MCF 10A (cell line): ENCODE results near the gene FOLR2. TPM values are rescaled to one million over a fixed set of nuclear protein-coding genes. Genes with fewer than 3 reads are reported as not detected.

Experiments
- BruUV-seq: library from RNA; stranded (reverse); fragments of 400-500 nt; replicated peaks from 2 replicates; lab custom pipeline; 2021; lab: Mats Ljungman, UMichigan
- CTCF ChIA-PET: fragments of 300-600 bp; sonication (Branson Sonifier 250); formaldehyde crosslinking; extraction: SDS; loops from one replicate; lab custom pipeline; 2021; ENCODE audit warnings: antibody characterized with exemption, inconsistent platforms; lab: Yijun Ruan, JAX
- POLR2A ChIA-PET: fragments of 300-600, 350-650 bp; sonication (Branson Sonifier 250); formaldehyde crosslinking; extraction: SDS; loops from one replicate; lab custom pipeline; 2020; ENCODE audit warnings: antibody characterized with exemption, inconsistent platforms; lab: Yijun Ruan, JAX
- DNase-seq: peaks from one replicate; pipeline ENCODE4 v3.0.0-alpha.2; 2018; ENCODE audit not compliant: unreplicated experiment
- H3K27ac Mint-ChIP-seq: one replicate; pipeline ENCODE4 v1.8.0; 2022; ENCODE audit warnings: mild to moderate bottlenecking, low read depth, mixed read lengths; ENCODE audit not compliant: unreplicated experiment
- H3K27me3 Mint-ChIP-seq: one replicate; pipeline ENCODE4 v1.8.0; 2022; ENCODE audit warnings: mixed read lengths; ENCODE audit not compliant: insufficient read depth, unreplicated experiment
- H3K36me3 Mint-ChIP-seq: one replicate; pipeline ENCODE4 v1.8.0; 2022; ENCODE audit warnings: mild to moderate bottlenecking, moderate library complexity, mixed read lengths; ENCODE audit not compliant: insufficient read depth, unreplicated experiment
- H3K4me1 Mint-ChIP-seq: one replicate; pipeline ENCODE4 v1.8.0; 2022; ENCODE audit warnings: mixed read lengths; ENCODE audit not compliant: insufficient read depth, unreplicated experiment
- H3K4me3 Mint-ChIP-seq: one replicate; pipeline ENCODE4 v1.8.0; 2022; ENCODE audit warnings: mild to moderate bottlenecking, moderate library complexity, mixed read lengths; ENCODE audit not compliant: unreplicated experiment
- H3K9me3 Mint-ChIP-seq: one replicate; pipeline ENCODE4 v1.8.0; 2022; ENCODE audit warnings: mixed read lengths; ENCODE audit not compliant: unreplicated experiment
- intact Hi-C: fragments of 100-400 bp; cut with micrococcal nuclease; formaldehyde crosslinking; loops from 2 replicates; pipeline ENCODE4 v1.14.1; 2022
- total RNA-seq: library from RNA; stranded (reverse); gene quantifications from 2 replicates; pipeline ENCODE4 v1.2.3, GENCODE V29; 2022
- TF ChIP-seq, protein P1 (sequence below): fragments of 200-600 bp; IDR thresholded peaks from one replicate; pipeline ENCODE4 v1.8.0; 2022; ENCODE audit warnings: antibody characterized with exemption, mild to moderate bottlenecking; ENCODE audit not compliant: unreplicated experiment

FOLR2 gene
- total RNA-seq, 1 experiment from 2014 or later: not detected

DNA sequence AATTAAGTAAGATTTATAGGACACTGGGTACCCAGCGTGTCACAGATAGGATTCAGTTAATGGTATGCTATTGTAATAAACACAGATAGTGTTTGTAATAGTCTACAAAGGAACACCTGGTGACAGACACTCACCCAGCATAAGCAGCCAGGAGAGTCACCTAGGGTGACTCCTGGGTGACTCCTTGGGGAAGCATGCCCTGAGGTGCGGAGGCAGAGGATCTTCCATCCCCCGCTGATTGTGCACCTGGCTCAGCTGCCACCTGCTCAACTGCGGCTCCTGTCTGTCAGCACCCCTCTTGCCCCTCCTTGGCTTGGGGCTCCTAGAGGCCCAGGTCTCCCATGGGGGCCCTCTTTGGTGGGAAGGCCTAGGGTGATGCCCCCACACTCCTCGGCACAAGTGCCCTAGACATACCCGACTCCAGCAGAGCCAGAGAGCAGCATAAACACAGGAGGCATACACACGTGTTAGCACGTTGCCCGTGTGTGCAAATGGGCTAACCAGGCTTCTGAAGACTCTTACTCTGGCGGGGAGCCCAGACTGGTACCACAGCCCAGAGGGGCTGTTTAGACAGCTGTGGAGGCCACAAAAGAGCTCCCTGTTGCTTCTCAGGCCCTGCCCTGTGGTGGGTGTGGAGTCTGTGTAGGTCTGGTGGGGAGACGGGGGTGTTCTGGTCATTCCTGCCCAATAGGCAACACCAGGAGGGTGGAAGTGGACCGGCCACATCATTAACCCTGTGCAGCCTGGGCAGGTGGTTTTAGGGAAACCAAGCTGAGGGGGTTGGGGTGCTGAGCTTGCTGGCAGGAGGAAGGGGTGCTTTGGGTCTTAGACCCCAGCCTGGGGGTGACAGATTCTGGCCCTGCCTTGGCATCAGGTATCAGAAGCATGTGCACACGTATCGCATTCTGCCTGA is 11.0 kb downstream of the FOLR2 start:
- no peak overlapping the region for H3K27ac Mint-ChIP-seq
- ChIA-PET CTCF (interaction anchor here (1.1 to 1.9 kb wide), 3 partner anchors 21 to 203 kb away, joined by 3 to 10 read pairs (median 4); no protein-coding TSS in a partner anchor), POLR2A (no interaction called here)
- H3K9me3 Mint-ChIP-seq: no peaks in the 10 kb centered on the region
- peaks cover 44% of the 10 kb centered on the region for H3K36me3 Mint-ChIP-seq
- H3K4me3 Mint-ChIP-seq: no peak overlapping the region
- peaks cover 8% of the 10 kb centered on the region for H3K4me1 Mint-ChIP-seq
- no TSS peak for BruUV-seq
- H3K27me3 Mint-ChIP-seq: no peaks in the 10 kb centered on the region
- DNase-seq: no peak
- TF ChIP-seq, protein P1, sequence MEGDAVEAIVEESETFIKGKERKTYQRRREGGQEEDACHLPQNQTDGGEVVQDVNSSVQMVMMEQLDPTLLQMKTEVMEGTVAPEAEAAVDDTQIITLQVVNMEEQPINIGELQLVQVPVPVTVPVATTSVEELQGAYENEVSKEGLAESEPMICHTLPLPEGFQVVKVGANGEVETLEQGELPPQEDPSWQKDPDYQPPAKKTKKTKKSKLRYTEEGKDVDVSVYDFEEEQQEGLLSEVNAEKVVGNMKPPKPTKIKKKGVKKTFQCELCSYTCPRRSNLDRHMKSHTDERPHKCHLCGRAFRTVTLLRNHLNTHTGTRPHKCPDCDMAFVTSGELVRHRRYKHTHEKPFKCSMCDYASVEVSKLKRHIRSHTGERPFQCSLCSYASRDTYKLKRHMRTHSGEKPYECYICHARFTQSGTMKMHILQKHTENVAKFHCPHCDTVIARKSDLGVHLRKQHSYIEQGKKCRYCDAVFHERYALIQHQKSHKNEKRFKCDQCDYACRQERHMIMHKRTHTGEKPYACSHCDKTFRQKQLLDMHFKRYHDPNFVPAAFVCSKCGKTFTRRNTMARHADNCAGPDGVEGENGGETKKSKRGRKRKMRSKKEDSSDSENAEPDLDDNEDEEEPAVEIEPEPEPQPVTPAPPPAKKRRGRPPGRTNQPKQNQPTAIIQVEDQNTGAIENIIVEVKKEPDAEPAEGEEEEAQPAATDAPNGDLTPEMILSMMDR: no peak
- intact Hi-C loops: no loop called here

DNA sequence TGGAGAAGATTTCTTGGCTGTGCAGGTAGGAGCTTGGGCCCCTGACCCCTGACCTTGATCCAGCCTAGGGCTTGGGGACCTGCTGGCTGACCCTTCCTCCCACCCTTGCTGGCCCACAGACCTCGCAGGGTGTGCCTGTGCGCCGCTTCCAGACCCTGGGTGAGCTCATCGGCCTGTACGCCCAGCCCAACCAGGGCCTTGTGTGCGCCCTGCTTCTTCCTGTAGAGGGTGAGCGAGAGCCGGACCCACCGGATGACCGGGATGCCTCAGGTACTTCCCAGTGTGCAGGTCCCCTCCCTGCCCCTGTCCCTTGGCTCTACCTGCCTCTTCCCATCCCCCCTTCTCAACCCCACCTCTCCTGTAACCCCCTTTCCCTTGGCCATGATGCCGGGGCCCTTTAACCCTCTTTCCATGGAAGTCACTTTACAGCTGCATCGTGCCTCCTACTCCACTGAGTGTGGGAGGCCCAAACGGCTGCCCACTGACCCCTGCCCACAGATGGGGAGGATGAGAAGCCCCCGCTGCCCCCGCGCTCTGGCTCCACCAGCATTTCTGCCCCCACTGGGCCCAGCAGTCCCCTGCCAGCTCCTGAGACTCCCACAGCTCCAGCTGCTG is 11.7 kb downstream of the FOLR2 start:
- Mint-ChIP-seq H3K36me3 (peaks cover 46% of the 10 kb centered on the region), H3K9me3 (no peaks in the 10 kb centered on the region), H3K4me3 (no peak overlapping the region), H3K27me3 (no peaks in the 10 kb centered on the region), H3K27ac (no peak overlapping the region), H3K4me1 (peaks cover 8% of the 10 kb centered on the region)
- no TSS peak for BruUV-seq
- ChIA-PET CTCF (interaction anchor here (0.7 to 1.9 kb wide), 4 partner anchors 20 to 203 kb away, joined by 3 to 10 read pairs (median 4); no protein-coding TSS in a partner anchor), POLR2A (no interaction called here)
- TF ChIP-seq, protein P1: no peak
- DNase-seq: no peak
- intact Hi-C loops: no loop called here

DNA sequence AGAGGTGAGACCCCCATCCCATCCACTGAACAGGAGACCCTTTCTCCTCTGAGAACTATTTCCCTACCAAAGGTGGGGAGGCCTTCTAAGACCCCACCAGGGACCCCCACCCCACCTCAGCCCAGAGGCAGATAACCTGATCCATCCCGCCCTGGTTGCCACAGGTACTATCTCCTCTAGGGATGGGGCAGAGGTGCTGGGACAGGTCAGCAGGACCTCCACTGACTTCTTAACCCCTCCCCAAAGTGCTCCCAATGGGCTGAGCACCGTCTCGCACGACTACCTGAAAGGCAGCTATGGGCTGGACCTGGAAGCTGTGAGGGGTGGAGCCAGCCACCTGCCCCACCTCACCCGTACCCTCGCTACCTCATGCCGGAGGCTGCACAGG is 12.2 kb downstream of the FOLR2 start:
- ChIA-PET POLR2A (no interaction called here), CTCF (interaction anchor here (0.7 to 1.2 kb wide), 3 partner anchors 19 to 204 kb away, joined by 3 to 4 read pairs (median 3); no protein-coding TSS in a partner anchor)
- DNase-seq: no peak
- Mint-ChIP-seq H3K27me3 (no peaks in the 10 kb centered on the region), H3K4me3 (no peak overlapping the region), H3K36me3 (peaks cover 46% of the 10 kb centered on the region), H3K4me1 (peaks cover 8% of the 10 kb centered on the region), H3K9me3 (no peaks in the 10 kb centered on the region), H3K27ac (no peak overlapping the region)
- intact Hi-C loops: no loop called here
- TF ChIP-seq, protein P1: no peak
- no TSS peak for BruUV-seq

DNA sequence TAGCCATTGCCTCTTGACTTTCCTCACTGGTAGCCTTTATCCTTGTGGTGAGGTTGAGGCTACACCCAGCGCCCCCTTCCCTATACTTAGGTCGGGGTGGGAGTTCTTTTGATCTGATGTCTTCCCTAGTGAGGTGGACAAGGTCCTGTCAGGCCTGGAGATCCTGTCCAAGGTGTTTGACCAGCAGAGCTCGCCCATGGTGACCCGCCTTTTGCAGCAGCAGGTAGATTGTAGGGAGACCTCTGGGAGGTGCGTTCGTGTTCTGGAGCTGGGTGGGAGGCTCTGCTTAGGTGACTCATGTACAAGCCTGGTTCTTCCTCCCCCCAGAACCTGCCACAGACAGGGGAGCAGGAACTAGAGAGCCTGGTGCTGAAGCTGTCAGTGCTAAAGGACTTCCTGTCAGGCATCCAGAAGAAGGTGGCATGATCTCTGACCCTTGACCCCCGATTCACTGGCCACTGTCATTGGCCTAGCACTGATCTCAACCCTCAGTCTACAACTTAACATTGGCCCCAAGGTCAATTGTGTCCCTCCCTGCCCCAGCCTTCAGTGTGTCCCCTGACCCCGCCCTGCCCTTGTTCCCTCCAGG is 12.8 kb downstream of the FOLR2 start:
- no TSS peak for BruUV-seq
- peaks cover 8% of the 10 kb centered on the region for H3K4me1 Mint-ChIP-seq
- TF ChIP-seq, protein P1: no peak
- CTCF ChIA-PET: interaction anchor here (0.7 to 1.2 kb wide), 3 partner anchors 9 to 204 kb away, joined by 3 to 4 read pairs (median 4); no protein-coding TSS in a partner anchor
- no peak overlapping the region for H3K4me3 Mint-ChIP-seq
- intact Hi-C loops: no loop called here
- POLR2A ChIA-PET: no interaction called here
- H3K27me3 Mint-ChIP-seq: no peaks in the 10 kb centered on the region
- no peak for DNase-seq
- peaks cover 52% of the 10 kb centered on the region for H3K36me3 Mint-ChIP-seq
- no peaks in the 10 kb centered on the region for H3K9me3 Mint-ChIP-seq
- H3K27ac Mint-ChIP-seq: no peak overlapping the region
